Measurements from ENCODE around the gene PRKRA.

The PRKRA gene

DNA sequence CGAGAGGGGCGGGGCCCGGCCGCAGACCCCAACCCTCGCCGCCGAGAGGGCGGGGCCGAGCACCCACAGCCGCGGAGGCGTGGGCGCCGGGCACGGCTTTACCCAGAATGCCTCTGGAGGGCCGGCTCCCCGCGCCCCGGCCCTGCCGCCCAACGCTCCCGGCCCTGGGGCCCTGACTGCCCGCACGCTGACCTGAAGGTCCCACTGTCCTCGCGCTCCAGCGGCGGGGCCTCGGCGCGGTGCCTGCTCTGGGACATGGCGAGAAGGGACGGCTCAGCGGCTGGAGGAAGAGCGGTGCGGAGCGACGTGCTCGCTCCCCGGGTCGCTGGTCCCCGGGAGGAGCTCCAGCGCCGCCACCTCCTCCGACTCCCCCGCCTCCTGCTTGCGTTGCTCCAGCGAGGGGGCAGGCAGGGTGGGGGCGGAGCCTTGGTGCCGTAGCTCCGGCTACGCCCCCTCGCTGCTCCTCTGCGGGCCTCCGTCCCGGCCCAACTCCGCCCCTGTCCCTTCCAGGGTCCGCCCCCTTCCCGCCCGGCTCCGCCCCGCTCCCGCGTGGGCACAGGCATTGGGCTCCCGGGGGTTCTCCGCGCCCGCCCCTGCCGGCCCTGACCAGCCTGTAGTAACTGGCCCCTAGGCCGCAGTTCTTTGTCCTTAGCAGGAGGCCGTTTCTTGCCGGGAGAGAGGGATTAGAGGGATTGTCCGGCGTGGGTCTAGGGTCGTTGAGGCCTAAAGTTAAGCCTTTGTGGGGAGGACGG is at the start of gene PRKRA, which contains the start of gene PJVK:
Gene PRKRA (minus strand): TSS at position 402 of the 752 bp plus-strand sequence. CDS start 145 bp downstream, at position 257.
Gene PJVK (plus strand): TSS at position 605 of the 752 bp plus-strand sequence. CDS start 2,032 bp downstream, outside the sequence.
- DNase-seq = peak; percentile 97 to 99
- H3K9me3 ChIP-seq = no peaks in the 10 kb centered on the region
- intact Hi-C loops (cut with DNase I; ENCODE audit: low total_unique reads) = loop anchor here (2.0 kb wide), 1 partner anchor 30 kb away; the partner anchor contains the start of gene PLEKHA3
- H3K27ac ChIP-seq = peak within 1 kb of the TSS; percentile 96 to 97
- peaks cover 6 to 14% (median 6%) of the 10 kb centered on the region in 3 donors for H3K36me3 ChIP-seq
- peaks cover 0 to 37% (median 24%) of the 10 kb centered on the region in 4 donors for H3K4me1 ChIP-seq
- peak within 1 kb of the TSS; percentile 84 to 94 for H3K4me3 ChIP-seq
- H3K27me3 ChIP-seq = no peaks in the 10 kb centered on the region
- TF ChIP-seq, protein P1, sequence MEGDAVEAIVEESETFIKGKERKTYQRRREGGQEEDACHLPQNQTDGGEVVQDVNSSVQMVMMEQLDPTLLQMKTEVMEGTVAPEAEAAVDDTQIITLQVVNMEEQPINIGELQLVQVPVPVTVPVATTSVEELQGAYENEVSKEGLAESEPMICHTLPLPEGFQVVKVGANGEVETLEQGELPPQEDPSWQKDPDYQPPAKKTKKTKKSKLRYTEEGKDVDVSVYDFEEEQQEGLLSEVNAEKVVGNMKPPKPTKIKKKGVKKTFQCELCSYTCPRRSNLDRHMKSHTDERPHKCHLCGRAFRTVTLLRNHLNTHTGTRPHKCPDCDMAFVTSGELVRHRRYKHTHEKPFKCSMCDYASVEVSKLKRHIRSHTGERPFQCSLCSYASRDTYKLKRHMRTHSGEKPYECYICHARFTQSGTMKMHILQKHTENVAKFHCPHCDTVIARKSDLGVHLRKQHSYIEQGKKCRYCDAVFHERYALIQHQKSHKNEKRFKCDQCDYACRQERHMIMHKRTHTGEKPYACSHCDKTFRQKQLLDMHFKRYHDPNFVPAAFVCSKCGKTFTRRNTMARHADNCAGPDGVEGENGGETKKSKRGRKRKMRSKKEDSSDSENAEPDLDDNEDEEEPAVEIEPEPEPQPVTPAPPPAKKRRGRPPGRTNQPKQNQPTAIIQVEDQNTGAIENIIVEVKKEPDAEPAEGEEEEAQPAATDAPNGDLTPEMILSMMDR (IDR thresholded peaks at IDR 0.05) = peak in 1 of 2 experiments; percentile 5

- Histone ChIP-seq H3K4me3 (no peak overlapping the region), H3K27ac (no peak overlapping the region), H3K4me1 (no peaks in the 10 kb centered on the region), H3K27me3 (no peaks in the 10 kb centered on the region), H3K36me3 (peaks cover 77 to 93% (median 82%) of the 10 kb centered on the region in 3 donors), H3K9me3 (no peaks in the 10 kb centered on the region)
- DNase-seq = no peak
- intact Hi-C loops (cut with DNase I; ENCODE audit: low total_unique reads) = no loop called here
- TF ChIP-seq, protein P1 (IDR thresholded peaks at IDR 0.05) = no peak
Measured at GRCh38 chr2:178499640-178500039, 48.7 kb upstream of the PRKRA start.

GRCh38 chr2:178498137-178498536 is 47.2 kb upstream of the PRKRA start:
- TF ChIP-seq, protein P1 (IDR thresholded peaks at IDR 0.05) = no peak
- intact Hi-C loops (cut with DNase I; ENCODE audit: low total_unique reads) = no loop called here
- Histone ChIP-seq H3K9me3 (no peaks in the 10 kb centered on the region), H3K36me3 (peaks cover 79 to 93% (median 80%) of the 10 kb centered on the region in 3 donors), H3K4me1 (no peaks in the 10 kb centered on the region), H3K27me3 (no peaks in the 10 kb centered on the region), H3K27ac (no peak overlapping the region), H3K4me3 (no peak overlapping the region)
- DNase-seq = no peak

- Histone ChIP-seq H3K9me3 (no peaks in the 10 kb centered on the region), H3K4me1 (no peaks in the 10 kb centered on the region), H3K27ac (no peak overlapping the region), H3K4me3 (no peak overlapping the region), H3K27me3 (no peaks in the 10 kb centered on the region), H3K36me3 (peaks cover 65 to 86% (median 69%) of the 10 kb centered on the region in 3 donors)
- TF ChIP-seq, protein P1 (IDR thresholded peaks at IDR 0.05) = no peak
- no peak for DNase-seq
- intact Hi-C loops (cut with DNase I; ENCODE audit: low total_unique reads) = no loop called here
Measured at GRCh38 chr2:178496049-178496448, 45.1 kb upstream of the PRKRA start.

- Histone ChIP-seq H3K36me3 (peaks cover 41 to 65% (median 52%) of the 10 kb centered on the region in 3 donors), H3K27me3 (no peaks in the 10 kb centered on the region), H3K9me3 (no peaks in the 10 kb centered on the region), H3K27ac (no peak overlapping the region), H3K4me3 (no peak overlapping the region), H3K4me1 (no peaks in the 10 kb centered on the region)
- TF ChIP-seq, protein P1 (IDR thresholded peaks at IDR 0.05) = no peak
- DNase-seq = no peak
- intact Hi-C loops (cut with DNase I; ENCODE audit: low total_unique reads) = no loop called here
Measured at GRCh38 chr2:178491612-178492011, 40.6 kb upstream of the PRKRA start.
